ENCODE results near the gene VAPA.
"Not testable (repeated sequence)": the region's sequence is repeated elsewhere in the genome, so short reads cannot be mapped to it uniquely, and the experiment has no call there.

The VAPA gene

DNA sequence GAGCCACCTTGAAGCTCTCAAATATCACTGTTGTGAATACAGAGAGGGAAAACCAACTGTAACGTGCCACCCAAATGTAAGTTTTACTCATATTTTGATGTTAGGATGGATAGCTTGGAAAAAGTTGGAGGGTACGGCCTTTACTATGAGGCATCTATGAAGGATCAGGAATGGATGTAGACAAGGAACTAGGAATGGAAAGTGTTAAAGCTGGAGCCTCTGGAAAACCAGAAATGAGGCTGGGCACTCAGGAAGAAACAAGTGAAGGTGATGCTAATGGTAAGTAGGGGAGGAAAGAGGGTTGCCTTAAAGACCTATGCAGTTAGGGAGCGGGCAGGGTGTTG is 27.8 kb upstream of the VAPA start:
- DNase-seq (ENCODE audit: low read depth in 2 of 2), result no peak

DNA sequence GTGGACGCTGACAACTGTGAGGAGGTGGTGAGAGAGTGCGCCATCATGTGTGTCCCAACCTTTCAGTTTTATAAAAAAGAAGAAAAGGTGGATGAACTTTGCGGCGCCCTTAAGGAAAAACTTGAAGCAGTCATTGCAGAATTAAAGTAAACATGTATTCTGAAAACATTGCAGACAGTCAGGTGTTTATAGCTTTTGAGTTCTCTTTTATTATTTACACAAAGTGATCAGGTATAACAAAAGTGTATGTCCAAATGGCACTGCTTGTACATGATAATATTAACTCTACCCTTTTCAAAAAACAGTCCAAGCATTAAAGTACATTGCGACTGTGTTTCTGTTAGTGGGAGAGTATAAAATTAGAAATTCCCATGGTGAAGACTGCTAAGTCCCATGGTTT is 25.8 kb upstream of the VAPA start:
- no peak for DNase-seq (ENCODE audit: low read depth in 2 of 2)

GRCh38 chr18:9890196-9890595 is 23.6 kb upstream of the VAPA start:
- DNase-seq (ENCODE audit: low read depth in 2 of 2), result no peak

GRCh38 chr18:9890957-9891356 is 22.9 kb upstream of the VAPA start:
- no peak for DNase-seq (ENCODE audit: low read depth in 2 of 2)

DNA sequence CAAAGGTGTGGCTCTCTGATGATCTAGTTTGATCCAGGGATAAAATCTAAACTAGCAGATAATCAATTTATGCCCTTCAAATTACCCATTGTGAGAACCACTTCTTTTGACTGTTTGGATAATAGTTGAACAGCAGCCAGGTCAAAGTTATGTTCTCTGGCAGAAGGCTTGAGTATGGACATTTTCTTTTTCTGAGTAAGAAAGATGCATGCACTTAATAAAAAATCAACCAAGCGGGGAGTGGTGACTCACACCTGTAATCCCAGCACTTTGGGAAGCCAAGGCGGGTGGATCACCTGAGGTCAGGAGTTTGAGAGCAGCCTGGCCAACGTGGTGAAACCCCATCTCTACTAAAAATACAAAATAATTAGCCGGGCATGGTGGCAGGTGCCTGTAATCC is 22.3 kb upstream of the VAPA start:
- not testable (repeated sequence) for DNase-seq (ENCODE audit: low read depth in 2 of 2)

DNA sequence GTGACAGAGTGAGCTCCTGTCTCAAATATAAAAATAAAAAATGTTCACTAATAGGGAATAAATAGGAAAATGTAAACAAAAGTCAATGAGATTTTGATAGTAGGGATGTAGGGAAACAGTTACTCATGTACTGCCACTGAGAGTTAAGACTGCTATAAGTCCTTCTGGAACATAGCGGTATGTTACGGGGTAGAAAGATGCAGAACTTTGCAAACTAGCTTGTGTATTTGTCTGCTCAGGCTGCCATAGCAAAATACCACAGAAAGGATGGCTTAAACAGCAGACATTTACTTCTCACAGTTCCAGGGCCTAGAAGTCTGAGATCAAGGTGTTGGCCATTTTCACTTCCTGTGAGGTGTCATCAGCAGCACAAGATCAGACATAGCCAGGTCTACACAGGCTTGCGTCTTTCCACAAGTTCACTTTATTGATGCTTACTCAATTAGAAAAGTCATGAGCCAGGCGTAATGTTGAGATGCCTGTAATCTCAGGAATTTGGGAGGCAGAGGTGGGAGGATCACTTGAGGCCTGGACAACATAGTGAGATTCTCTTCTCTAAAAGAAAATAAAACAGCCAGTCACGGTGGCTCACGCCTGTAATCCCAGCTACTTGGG is 19.3 kb upstream of the VAPA start:
- no peak for DNase-seq (ENCODE audit: low read depth in 2 of 2)

GRCh38 chr18:9897129-9897528 is 16.7 kb upstream of the VAPA start:
- DNase-seq (ENCODE audit: low read depth in 2 of 2), result no peak

- not testable (repeated sequence) for DNase-seq (ENCODE audit: low read depth in 2 of 2)
Observed at GRCh38 chr18:9897787-9898291, 16.0 kb upstream of the VAPA start.

GRCh38 chr18:9898792-9899549 is 14.8 kb upstream of the VAPA start:
- no peak for DNase-seq (ENCODE audit: low read depth in 2 of 2)

GRCh38 chr18:9899550-9899930 is 14.3 kb upstream of the VAPA start:
- DNase-seq (ENCODE audit: low read depth in 2 of 2), result not testable (repeated sequence)

- no peak for DNase-seq (ENCODE audit: low read depth in 2 of 2)
Observed at GRCh38 chr18:9900699-9901098, 13.1 kb upstream of the VAPA start.

- DNase-seq (ENCODE audit: low read depth in 2 of 2), result no peak
Observed at GRCh38 chr18:9901377-9901776, 12.4 kb upstream of the VAPA start.

DNA sequence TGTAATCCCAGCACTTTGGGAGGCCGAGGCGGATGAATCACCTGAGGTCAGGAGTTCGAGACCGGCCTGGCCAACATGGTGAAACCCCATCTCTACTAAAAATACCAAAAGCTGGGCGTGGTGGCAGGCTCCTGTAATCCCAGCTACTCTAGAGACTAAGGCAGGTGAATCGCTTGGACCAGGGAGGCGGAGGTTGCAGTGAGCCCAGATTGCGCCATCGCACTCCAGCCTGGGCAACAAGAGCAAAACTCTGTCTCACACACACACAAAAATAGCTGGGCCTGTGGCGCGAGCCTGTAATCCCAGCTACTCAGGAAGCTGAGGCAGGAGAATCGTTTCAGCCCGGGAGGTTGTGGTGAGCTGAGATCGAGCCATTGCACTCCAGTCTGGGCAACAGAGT is 11.6 kb upstream of the VAPA start:
- not testable (repeated sequence) for DNase-seq (ENCODE audit: low read depth in 2 of 2)

DNA sequence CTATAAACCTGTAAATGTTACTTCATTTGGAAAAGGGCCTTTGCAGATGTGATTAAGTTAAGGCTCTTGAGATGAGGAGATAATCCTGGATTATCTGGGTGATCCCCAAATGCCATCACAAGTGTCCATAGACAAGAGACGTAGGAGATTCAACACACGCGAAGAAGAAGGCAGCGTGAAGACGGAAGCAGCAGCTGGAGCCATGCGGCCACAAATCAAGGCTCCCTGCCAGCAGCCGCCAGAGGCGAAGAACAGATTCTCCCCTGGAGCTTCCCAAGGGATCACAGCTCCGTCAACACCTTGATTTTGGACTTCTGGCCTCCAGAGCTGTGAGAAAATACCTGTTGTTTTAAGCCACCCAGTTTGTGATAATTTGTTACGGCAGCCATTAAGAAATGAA is 11.0 kb upstream of the VAPA start:
- DNase-seq (ENCODE audit: low read depth in 2 of 2), result no peak

DNA sequence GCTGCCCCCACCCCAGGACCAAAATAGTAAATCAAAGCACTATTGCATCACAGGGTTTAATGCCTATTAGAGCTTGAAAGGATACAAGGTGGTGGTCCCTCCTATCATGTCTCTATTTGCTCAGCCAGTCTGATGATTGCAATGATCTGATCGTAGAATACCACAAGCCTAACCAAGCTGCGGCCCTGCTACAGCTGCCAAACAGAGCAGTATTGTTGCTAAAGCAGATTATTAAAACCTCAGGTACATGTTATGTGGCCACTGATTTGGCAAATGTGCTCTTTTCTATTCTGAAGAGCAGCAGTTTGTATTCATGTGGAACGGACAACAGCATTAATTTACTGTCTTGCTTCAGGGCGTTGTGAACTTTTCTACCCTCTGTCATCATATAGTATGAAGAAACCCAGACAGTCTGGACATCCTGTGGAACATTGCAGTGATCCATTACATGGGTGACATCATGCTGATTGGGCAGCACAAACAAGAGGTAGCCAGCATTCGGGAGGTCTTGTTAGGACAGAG is 8.4 kb upstream of the VAPA start:
- no peak for DNase-seq (ENCODE audit: low read depth in 2 of 2)

- no peak for DNase-seq (ENCODE audit: low read depth in 2 of 2)
Observed at GRCh38 chr18:9906481-9906880, 7.3 kb upstream of the VAPA start.

GRCh38 chr18:9907867-9908266 is 5.9 kb upstream of the VAPA start:
- DNase-seq (ENCODE audit: low read depth in 2 of 2), result no peak

DNA sequence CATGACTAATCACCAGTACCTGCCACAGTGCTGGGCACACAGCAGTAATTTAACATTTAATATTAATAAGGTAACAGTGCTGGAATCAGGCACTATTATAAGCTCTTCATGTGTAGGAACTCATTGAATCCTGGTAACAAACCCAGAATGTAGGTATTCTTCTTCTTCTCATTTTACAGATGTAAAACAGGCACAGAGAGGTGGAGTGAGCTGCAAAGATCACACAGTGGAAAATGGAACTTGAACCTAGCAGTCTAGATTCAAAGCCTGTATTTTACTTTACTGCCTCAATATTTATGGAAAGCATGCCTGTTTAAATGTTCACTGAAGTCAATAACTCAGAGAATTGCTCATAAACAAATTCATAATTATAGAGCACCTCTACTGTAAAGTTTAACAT is 3.7 kb upstream of the VAPA start:
- no peak for DNase-seq (ENCODE audit: low read depth in 2 of 2)

DNA sequence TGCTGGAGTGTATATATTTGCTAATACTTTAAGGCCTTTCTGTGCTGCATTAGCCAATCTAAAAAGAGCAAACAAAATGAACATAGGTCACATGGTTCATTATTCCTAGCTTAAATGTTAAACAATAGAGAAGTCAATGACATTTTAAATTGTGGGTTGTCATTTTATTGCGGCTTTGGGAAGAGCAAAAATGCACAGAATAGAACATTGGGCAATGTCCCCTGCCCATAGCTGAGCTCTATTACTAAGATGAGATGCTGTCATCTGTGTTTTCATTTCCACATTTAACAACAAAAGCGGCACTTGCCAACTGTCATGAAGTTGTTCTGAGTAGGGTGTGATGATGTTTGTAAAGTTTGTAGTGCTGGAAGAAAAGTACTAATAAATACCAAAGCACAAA is 3.2 kb upstream of the VAPA start:
- DNase-seq (ENCODE audit: low read depth in 2 of 2), result no peak

GRCh38 chr18:9911226-9911625 is 2.6 kb upstream of the VAPA start:
- DNase-seq (ENCODE audit: low read depth in 2 of 2), result no peak

DNA sequence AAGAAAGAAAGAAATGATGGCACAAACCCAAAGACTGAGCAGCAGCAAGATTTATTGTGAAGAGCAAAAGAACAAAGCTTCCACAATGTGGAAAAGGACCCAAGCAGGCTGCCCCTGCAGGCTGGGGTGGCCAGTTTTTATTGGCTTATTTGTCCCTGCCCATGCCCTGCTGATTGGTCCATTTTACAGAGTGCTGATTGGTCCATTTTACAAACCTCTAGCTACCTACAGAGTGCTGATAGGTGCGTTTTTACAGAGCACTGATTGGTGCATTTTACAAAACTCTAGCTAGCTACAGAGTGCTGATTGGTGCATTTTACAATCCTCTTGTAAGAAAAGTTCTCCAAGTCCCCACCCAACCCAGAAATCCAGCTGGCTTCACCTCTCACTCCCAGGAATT is 1.5 kb upstream of the VAPA start:
- DNase-seq (ENCODE audit: low read depth in 2 of 2), result not testable (repeated sequence)

- DNase-seq (ENCODE audit: low read depth in 2 of 2), result no peak
Observed at GRCh38 chr18:9913151-9913525, 678 bp upstream of the VAPA start.

DNA sequence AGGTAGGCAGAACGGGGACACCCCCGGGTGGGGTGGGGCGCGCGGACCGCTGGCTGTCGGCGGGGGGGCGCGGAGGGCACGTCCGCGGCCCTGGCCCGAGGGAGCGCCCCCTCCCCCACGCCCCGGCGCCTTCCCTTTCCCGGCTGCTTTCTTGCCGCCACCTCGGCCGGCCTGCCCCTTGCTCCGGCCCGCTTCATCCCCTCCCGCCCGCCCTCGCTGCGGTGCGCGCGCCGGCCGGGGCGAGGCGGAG is 443 bp downstream of the VAPA start:
- DNase-seq (ENCODE audit: low read depth in 2 of 2), result no peak

Data from stimulated activated CD8-positive, alpha-beta memory T cell treated with anti-CD3 and anti-CD28 coated beads, Interleukin-7, amount 100 ng/mL, for 4 hours (primary cell).